Neural progenitor cell (in vitro differentiated cells): ENCODE measurements around the gene CHPF. TPM values are rescaled to one million over a fixed set of nuclear protein-coding genes. Genes with fewer than 3 reads are reported as not detected.

Experiments used
- DNase-seq: peaks from one replicate; pipeline ENCODE4 v3.0.0-alpha.2; 2016; ENCODE audit warnings: low spot score
- H2AFZ ChIP-seq: fragments of 200-600 bp; sonication (generic); replicated peaks from 2 replicates; pipeline ENCODE4 v1.6.1; 2016; ENCODE audit warnings: antibody characterized with exemption
- H3F3A ChIP-seq: fragments of 200-600 bp; sonication (generic); 2 replicates; pipeline ENCODE4 v1.6.1; 2016; ENCODE audit warnings: antibody characterized with exemption, low read depth
- H3K27ac ChIP-seq: fragments of 200-600 bp; sonication (generic); 2 replicates; pipeline ENCODE4 v1.5.1; 2016; ENCODE audit warnings: mild to moderate bottlenecking
- H3K27me3 ChIP-seq: fragments of 200-600 bp; sonication (generic); 2 replicates; pipeline ENCODE4 v1.6.1; 2016; ENCODE audit warnings: mild to moderate bottlenecking, moderate library complexity
- H3K36me3 ChIP-seq: fragments of 200-600 bp; sonication (generic); 2 replicates; pipeline ENCODE4 v1.5.1; 2016
- H3K4me1 ChIP-seq: fragments of 200-600 bp; sonication (generic); 2 replicates; pipeline ENCODE4 v1.6.1; 2016; ENCODE audit warnings: mixed run types
- H3K4me2 ChIP-seq: fragments of 200-600 bp; sonication (generic); 2 replicates; pipeline ENCODE4 v1.6.1; 2016
- H3K4me3 ChIP-seq: fragments of 200-600 bp; sonication (generic); 2 replicates; pipeline ENCODE4 v1.5.1; 2016
- H3K79me2 ChIP-seq: fragments of 200-600 bp; sonication (generic); 2 replicates; pipeline ENCODE4 v1.6.1; 2016; ENCODE audit warnings: low read depth
- H3K9ac ChIP-seq: fragments of 200-600 bp; sonication (generic); 2 replicates; pipeline ENCODE4 v1.6.1; 2016
- H3K9me3 ChIP-seq: fragments of 200-600 bp; sonication (generic); 2 replicates; pipeline ENCODE4 v1.5.1; 2016; ENCODE audit warnings: low read depth
- H4K20me1 ChIP-seq: fragments of 200-600 bp; sonication (generic); 2 replicates; pipeline ENCODE4 v1.6.1; 2016; ENCODE audit warnings: low read depth
- H3K27ac Mint-ChIP-seq: 3 replicates; pipeline ENCODE4 v1.8.0; 2021; ENCODE audit warnings: mixed read lengths
- H3K27me3 Mint-ChIP-seq: 2 replicates; pipeline ENCODE4 v1.8.0; 2022; ENCODE audit warnings: low read depth, mild to moderate bottlenecking, inconsistent platforms, moderate library complexity, mixed read lengths; ENCODE audit not compliant: insufficient read depth
- H3K36me3 Mint-ChIP-seq: 3 replicates; pipeline ENCODE4 v1.8.0; 2021; ENCODE audit warnings: mixed read lengths
- H3K4me1 Mint-ChIP-seq: 3 replicates; pipeline ENCODE4 v1.8.0; 2021; ENCODE audit warnings: mixed read lengths
- H3K4me3 Mint-ChIP-seq: 3 replicates; pipeline ENCODE4 v1.8.0; 2021; ENCODE audit warnings: mild to moderate bottlenecking, moderate library complexity, mixed read lengths
- H3K9me3 Mint-ChIP-seq: 3 replicates; pipeline ENCODE4 v1.8.0; 2020; ENCODE audit warnings: mixed read lengths
- CTCF ChIP-seq: fragments of 200-600 bp; sonication (generic); IDR thresholded peaks from 2 replicates; pipeline ENCODE4 v1.5.1; 2017; ENCODE audit warnings: antibody characterized with exemption, mild to moderate bottlenecking
- EZH2 ChIP-seq: fragments of 200-600 bp; sonication (generic); IDR thresholded peaks from 2 replicates; pipeline ENCODE4 v1.6.1; 2017; ENCODE audit warnings: antibody characterized with exemption, mild to moderate bottlenecking, moderate library complexity
- EZH2phosphoT487 ChIP-seq: fragments of 200-600 bp; sonication (generic); IDR thresholded peaks from 2 replicates; pipeline ENCODE4 v1.6.1; 2017; ENCODE audit warnings: antibody characterized with exemption
- total RNA-seq: library from RNA; depleted of rRNA; stranded (reverse); fragments of >200 nt; gene quantifications from 2 replicates; pipeline ENCODE4 v1.2.3, GENCODE V29; 2015; ENCODE audit warnings: low replicate concordance

The CHPF gene
- total RNA-seq, 1 donor from 2014 or later = 6.7 TPM

- H3K79me2 ChIP-seq = no peaks in the 10 kb centered on the region
- H4K20me1 ChIP-seq = no peaks in the 10 kb centered on the region
- H3K4me2 ChIP-seq = no peak overlapping the region
- H3K27me3 Mint-ChIP-seq = peaks cover 13% of the 10 kb centered on the region
- TF ChIP-seq CTCF (no peak), EZH2phosphoT487 (no peak), EZH2 (no peak)
- peaks cover 37% of the 10 kb centered on the region for H3K4me1 Mint-ChIP-seq
- no peaks in the 10 kb centered on the region for H3K9me3 Mint-ChIP-seq
- no peaks in the 10 kb centered on the region for H3K36me3 ChIP-seq
- no peak overlapping the region for H3K27ac Mint-ChIP-seq
- H3F3A ChIP-seq = peaks cover 24% of the 10 kb centered on the region
- H3K9ac ChIP-seq = no peak overlapping the region
- no peaks in the 10 kb centered on the region for H3K9me3 ChIP-seq
- H3K4me1 ChIP-seq = peaks cover 28% of the 10 kb centered on the region
- no peaks in the 10 kb centered on the region for H3K36me3 Mint-ChIP-seq
- H3K4me3 Mint-ChIP-seq = no peak overlapping the region
- no peak overlapping the region for H3K4me3 ChIP-seq
- no peak for DNase-seq
- no peak overlapping the region for H3K27ac ChIP-seq
- H3K27me3 ChIP-seq = peaks cover 9% of the 10 kb centered on the region
- no peak overlapping the region for H2AFZ ChIP-seq
Observed at GRCh38 chr2:219502618-219503017, 41.0 kb downstream of the CHPF start.

- H4K20me1 ChIP-seq = peaks cover 7% of the 10 kb centered on the region
- TF ChIP-seq EZH2phosphoT487 = no peak
- no peak for TF ChIP-seq EZH2
- TF ChIP-seq CTCF = no peak
- H2AFZ ChIP-seq = no peak overlapping the region
- Mint-ChIP-seq H3K27ac (no peak overlapping the region), H3K27me3 (peaks cover 21% of the 10 kb centered on the region), H3K4me3 (no peak overlapping the region), H3K9me3 (no peaks in the 10 kb centered on the region), H3K4me1 (peaks cover 29% of the 10 kb centered on the region), H3K36me3 (no peaks in the 10 kb centered on the region)
- H3K4me3 ChIP-seq = no peak overlapping the region
- DNase-seq = no peak
- no peaks in the 10 kb centered on the region for H3K9me3 ChIP-seq
- H3K36me3 ChIP-seq = no peaks in the 10 kb centered on the region
- no peak overlapping the region for H3K27ac ChIP-seq
- peaks cover 23% of the 10 kb centered on the region for H3F3A ChIP-seq
- H3K4me2 ChIP-seq = no peak overlapping the region
- H3K79me2 ChIP-seq = no peaks in the 10 kb centered on the region
- peaks cover 20% of the 10 kb centered on the region for H3K4me1 ChIP-seq
- peaks cover 16% of the 10 kb centered on the region for H3K27me3 ChIP-seq
- H3K9ac ChIP-seq = no peak overlapping the region
Observed at GRCh38 chr2:219501849-219502248, 41.8 kb downstream of the CHPF start.

GRCh38 chr2:219500135-219500534, 43.5 kb downstream of the CHPF start:
- Mint-ChIP-seq H3K36me3 (no peaks in the 10 kb centered on the region), H3K9me3 (no peaks in the 10 kb centered on the region), H3K27ac (peak overlapping the region; percentile 8), H3K4me1 (peaks cover 25% of the 10 kb centered on the region), H3K27me3 (peaks cover 22% of the 10 kb centered on the region), H3K4me3 (peak overlapping the region; percentile 93)
- Histone ChIP-seq H3F3A (peaks cover 15% of the 10 kb centered on the region), H3K4me3 (no peak overlapping the region), H3K27ac (no peak overlapping the region), H4K20me1 (peaks cover 10% of the 10 kb centered on the region), H3K79me2 (no peaks in the 10 kb centered on the region), H3K4me1 (peaks cover 19% of the 10 kb centered on the region), H3K27me3 (peaks cover 34% of the 10 kb centered on the region), H2AFZ (no peak overlapping the region), H3K4me2 (peak overlapping the region; percentile 91), H3K9me3 (no peaks in the 10 kb centered on the region), H3K36me3 (no peaks in the 10 kb centered on the region), H3K9ac (no peak overlapping the region)
- peak; percentile 42 for DNase-seq
- no peak for TF ChIP-seq EZH2
- TF ChIP-seq EZH2phosphoT487 = no peak
- peak; percentile 48 for TF ChIP-seq CTCF
